Cortex of kidney (tissue), 1 donor: Measurements from ENCODE around the gene EFNA5.

Experiments
- DNase-seq: peaks from one replicate; lab custom pipeline; 2025; lab: John Stamatoyannopoulos, UW

The EFNA5 gene

GRCh38 chr5:107544476-107544875, 126.3 kb downstream of the EFNA5 start:
- DNase-seq: no peak

- DNase-seq: no peak
Observed at GRCh38 chr5:107543868-107544267, 126.9 kb downstream of the EFNA5 start.

- no peak for DNase-seq
Observed at GRCh38 chr5:107542831-107543231, 127.9 kb downstream of the EFNA5 start.

- DNase-seq: no peak
Observed at GRCh38 chr5:107542428-107542827, 128.3 kb downstream of the EFNA5 start.

- no peak for DNase-seq
Observed at GRCh38 chr5:107541400-107541799, 129.3 kb downstream of the EFNA5 start.

GRCh38 chr5:107539726-107540330, 130.9 kb downstream of the EFNA5 start:
- no peak for DNase-seq

GRCh38 chr5:107538805-107539445, 131.8 kb downstream of the EFNA5 start:
- DNase-seq: no peak

- no peak for DNase-seq
Observed at GRCh38 chr5:107538331-107538730, 132.4 kb downstream of the EFNA5 start.

- no peak for DNase-seq
Observed at GRCh38 chr5:107535849-107536248, 134.9 kb downstream of the EFNA5 start.

- no peak for DNase-seq
Observed at GRCh38 chr5:107533910-107534876, 136.5 kb downstream of the EFNA5 start.

GRCh38 chr5:107532916-107533315, 137.8 kb downstream of the EFNA5 start:
- no peak for DNase-seq

GRCh38 chr5:107532169-107532878, 138.4 kb downstream of the EFNA5 start:
- DNase-seq: no peak

- no peak for DNase-seq
Observed at GRCh38 chr5:107531308-107531707, 139.4 kb downstream of the EFNA5 start.

- no peak for DNase-seq
Observed at GRCh38 chr5:107529618-107530017, 141.1 kb downstream of the EFNA5 start.

- DNase-seq: no peak
Observed at GRCh38 chr5:107526270-107526937, 144.3 kb downstream of the EFNA5 start.

- DNase-seq: no peak
Observed at GRCh38 chr5:107524111-107524510, 146.6 kb downstream of the EFNA5 start.

- no peak for DNase-seq
Observed at GRCh38 chr5:107523029-107523680, 147.6 kb downstream of the EFNA5 start.

GRCh38 chr5:107522456-107522855, 148.3 kb downstream of the EFNA5 start:
- no peak for DNase-seq

- no peak for DNase-seq
Observed at GRCh38 chr5:107519900-107520354, 150.8 kb downstream of the EFNA5 start.

GRCh38 chr5:107518616-107519015, 152.1 kb downstream of the EFNA5 start:
- DNase-seq: no peak

- no peak for DNase-seq
Observed at GRCh38 chr5:107518190-107518589, 152.5 kb downstream of the EFNA5 start.
